ENCODE data around the gene DBNDD2.

DBNDD2 gene

DNA sequence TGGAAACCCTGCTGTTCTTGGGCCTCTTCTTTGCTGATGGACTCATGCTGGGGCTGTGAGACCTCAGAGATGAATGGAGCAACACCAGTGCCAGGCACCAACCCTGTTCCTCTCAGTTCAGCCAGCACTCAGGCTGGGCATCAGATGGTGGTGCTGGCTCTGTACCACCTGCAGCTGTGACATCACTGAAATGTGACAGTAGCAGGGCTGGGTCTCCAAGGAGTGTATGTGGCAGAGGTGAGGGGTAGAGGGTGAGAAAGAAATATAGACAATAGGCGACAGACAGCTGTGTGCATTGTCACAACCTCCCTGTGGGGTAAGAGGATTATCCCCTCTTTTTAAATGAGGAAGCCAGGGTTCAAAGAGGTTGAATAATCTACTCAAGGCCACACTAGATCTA lies 29.9 kb upstream of the DBNDD2 start, which contains the start of gene TP53TG5:
Gene TP53TG5 (minus strand): TSS at position 135 of the 400 bp plus-strand sequence. CDS start 89 bp downstream, at position 46.
- no peak for DNase-seq (ENCODE audit: low read depth in 3 of 3)

DNA sequence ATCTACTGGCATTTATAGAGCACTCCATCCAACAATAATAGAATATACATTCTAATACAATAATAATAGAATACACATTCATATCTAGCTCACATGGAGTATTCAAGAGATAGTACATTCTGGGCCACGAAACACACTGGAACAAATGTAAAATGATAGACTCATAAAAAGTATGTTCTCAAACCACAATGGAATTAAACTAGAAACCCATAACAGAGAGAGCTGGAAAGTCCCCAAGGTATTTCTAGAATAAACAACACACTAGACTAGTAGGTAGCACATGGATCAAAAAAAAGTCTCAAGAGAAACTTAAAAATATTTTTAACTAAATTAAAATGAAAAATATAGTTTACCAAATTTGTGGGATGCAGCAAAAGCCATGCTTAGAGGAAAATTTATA lies 20.8 kb upstream of the DBNDD2 start:
- no peak for DNase-seq (ENCODE audit: low read depth in 3 of 3)

GRCh38 chr20:45390931-45391330 lies 17.2 kb upstream of the DBNDD2 start:
- no peak for DNase-seq (ENCODE audit: low read depth in 3 of 3)

DNA sequence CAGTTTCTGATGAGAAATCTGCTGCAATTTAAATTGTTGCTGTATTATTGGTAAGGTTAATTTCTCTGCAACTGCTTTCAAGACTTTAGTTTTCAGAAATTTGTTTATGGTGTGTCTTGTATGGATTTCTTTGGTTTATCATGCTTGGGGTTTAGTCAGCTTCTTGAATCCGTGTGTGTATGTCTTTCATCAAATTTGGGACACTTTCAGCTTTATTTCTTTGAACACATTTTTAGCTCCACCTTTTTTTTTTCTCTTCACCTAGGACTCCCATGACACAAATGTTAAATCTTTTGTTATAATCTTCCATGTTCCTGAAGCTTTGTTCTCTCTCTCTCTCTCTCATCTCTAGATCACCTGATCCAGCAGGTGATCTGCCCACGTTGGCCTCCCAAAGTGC lies 16.5 kb upstream of the DBNDD2 start:
- DNase-seq (ENCODE audit: low read depth in 3 of 3), result no peak

- DNase-seq (ENCODE audit: low read depth in 3 of 3), result no peak
Measured at GRCh38 chr20:45392733-45393132, 15.4 kb upstream of the DBNDD2 start.

DNA sequence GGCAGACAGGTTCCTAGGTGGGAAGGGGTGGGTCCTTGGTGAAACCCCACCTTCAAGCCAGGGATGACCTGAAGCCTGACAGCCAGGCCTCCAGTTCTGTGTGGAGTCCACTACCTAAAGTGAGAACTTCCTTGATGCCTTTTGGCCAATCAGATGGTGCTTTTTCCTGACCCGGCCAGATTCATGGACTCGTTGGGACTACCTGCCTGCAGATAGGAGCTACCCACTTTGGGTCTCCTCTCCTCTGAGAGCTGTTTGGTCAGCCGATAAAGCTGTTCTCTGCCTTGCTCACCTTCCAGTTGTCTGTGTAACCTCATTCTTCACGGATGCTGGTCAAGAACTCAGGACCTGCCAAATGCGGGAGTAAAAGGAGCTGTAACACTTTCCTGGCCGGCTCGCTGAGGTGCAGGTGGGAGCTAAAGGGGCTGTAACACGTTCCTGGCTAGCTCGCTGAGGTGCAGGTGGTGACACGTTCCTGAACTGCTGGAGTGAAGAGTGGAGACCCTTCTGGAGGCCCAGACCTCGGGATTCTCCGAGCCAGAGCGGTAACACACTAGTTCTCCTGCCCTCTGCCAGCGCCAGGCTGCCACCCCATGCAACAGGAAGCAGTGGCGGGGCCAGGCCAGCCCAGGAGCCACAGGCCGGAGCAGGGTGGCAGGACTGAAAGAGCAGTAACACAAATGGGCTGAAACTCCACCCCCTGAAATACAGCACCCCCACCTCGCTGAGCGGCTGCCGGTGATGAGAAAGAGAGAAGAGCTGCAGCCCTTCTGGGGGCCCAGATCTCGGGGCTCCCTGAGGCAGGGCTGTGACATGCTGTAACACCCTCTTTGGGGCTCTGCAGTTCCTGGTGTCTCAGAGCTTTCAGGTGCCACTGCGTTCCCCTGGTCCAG lies 13.6 kb upstream of the DBNDD2 start:
- no peak for DNase-seq (ENCODE audit: low read depth in 3 of 3)

DNA sequence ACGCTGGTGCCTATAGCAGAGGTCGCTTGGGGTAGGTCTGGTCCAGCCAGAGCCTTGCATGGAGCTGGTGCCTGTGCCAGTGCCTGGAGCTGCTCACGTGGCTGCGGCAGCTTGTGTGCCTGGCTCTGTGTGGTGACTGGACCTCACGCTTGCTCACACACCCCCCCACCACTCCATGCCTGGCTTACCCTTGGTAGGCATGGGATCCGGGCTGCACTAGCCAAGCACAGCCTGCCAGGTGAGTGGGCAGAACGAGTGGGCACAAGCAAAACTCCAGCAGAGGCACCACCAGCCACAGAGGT lies 13.0 kb upstream of the DBNDD2 start:
- DNase-seq (ENCODE audit: low read depth in 3 of 3), result no peak

DNA sequence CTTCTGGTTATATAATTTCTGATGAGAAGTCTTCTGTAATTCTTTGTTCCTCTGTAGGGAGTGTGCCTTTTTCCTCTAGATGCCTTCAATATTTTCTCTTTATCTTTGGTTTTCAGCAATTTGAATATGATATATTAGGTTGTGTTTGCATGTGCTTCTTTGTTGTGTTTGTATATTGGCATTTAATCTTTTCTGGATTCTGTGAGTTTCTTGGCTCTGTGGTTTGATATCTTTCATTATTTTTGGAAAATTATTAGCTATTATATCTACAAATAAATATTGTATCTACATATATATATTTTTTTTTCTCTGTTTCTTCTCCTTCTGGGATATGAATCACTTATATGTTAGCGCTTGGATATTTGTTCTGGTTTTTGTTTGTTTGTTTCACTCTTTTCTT lies 9.1 kb upstream of the DBNDD2 start:
- DNase-seq (ENCODE audit: low read depth in 3 of 3), result no peak

- no peak for DNase-seq (ENCODE audit: low read depth in 3 of 3)
Measured at GRCh38 chr20:45400346-45401031, 7.6 kb upstream of the DBNDD2 start.

- no peak for DNase-seq (ENCODE audit: low read depth in 3 of 3)
Measured at GRCh38 chr20:45402946-45403345, 5.1 kb upstream of the DBNDD2 start.

DNA sequence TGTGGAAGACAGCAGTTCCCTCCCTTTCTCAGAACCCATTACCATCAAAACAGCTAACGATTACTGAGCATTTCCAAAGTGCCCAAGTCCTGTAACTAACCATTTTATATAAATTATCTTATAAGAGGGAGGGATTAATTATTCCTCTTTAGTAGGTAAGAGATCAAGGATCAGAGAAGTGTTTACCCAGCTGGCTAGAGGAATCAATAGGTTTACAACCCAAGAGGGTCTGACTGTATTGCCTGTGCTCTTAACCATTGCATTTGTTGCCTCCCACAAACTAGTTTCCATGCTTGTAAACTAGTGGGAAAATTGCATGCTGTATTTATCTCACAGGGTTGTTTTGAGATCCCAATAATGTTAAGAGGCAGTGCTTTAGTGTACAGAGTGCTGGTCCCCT lies 3.7 kb upstream of the DBNDD2 start:
- DNase-seq (ENCODE audit: low read depth in 3 of 3), result no peak

DNA sequence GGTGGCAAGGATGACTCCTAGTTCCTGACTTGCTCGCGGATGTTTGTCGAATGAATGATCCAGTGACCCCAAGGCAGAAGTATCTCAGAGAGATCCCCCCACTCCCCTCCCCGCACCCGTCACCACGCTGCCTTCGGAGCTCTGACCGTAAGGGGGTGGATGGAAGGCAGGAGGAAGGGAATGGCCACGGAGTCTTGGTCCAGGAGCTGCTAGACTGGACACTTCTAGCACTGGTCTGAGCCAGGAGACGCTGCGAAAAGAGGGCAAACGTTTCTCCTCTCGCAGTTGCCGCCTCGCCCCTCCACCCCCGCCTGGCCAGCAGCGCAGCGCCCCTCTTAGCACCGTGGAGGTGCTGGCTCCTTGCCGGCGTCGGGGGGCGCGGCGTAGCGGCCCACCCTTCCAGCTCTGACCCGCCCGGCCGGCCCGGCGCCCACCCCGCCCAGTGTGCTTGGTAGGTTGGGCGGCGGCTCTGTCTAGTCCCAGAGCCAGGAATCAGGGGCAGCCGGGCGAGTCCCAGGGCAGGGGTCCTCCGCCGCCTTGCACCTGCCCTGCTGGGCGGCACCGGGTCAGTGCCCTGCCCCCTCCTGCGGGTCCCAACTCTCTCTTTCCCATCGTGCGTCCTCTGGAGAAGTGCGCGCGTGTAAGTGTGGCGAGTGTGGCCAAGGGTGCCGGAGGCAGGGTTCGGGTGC lies 2.4 kb upstream of the DBNDD2 start:
- DNase-seq (ENCODE audit: low read depth in 3 of 3), result no peak

GRCh38 chr20:45406260-45407066 lies 1.6 kb upstream of the DBNDD2 start:
- peak in 1 of 3 experiments; percentile 60 for DNase-seq (ENCODE audit: low read depth in 3 of 3)

- no peak for DNase-seq (ENCODE audit: low read depth in 3 of 3)
Measured at GRCh38 chr20:45407067-45407745, 883 bp upstream of the DBNDD2 start.

DNA sequence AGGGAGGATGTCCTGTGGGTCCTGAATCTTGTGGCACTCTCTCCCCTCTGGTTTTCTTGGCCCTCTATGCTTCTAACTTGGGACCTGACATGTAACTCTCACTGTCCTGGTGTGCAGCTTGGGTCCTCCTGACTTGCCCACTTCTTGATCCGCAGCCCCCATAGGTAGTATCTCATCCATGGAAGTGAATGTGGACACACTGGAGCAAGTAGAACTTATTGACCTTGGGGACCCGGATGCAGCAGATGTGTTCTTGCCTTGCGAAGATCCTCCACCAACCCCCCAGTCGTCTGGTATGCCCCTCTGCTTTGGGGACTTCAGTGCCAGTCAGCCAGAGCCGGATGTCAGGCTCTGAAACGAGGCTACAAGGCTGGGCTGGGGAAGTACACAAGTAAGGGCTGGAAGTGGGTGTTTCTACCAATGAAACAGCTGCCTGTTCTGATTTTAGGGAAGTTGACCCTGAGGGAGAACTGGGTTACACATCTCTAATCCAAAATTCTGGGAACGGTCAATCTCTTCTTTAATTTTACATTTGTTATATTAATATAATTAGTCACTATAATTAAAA lies 641 bp downstream of the DBNDD2 start:
- DNase-seq (ENCODE audit: low read depth in 3 of 3), result no peak

GRCh38 chr20:45409521-45410272 lies 1.6 kb downstream of the DBNDD2 start:
- DNase-seq (ENCODE audit: low read depth in 3 of 3), result no peak

GRCh38 chr20:45410887-45411286 lies 2.8 kb downstream of the DBNDD2 start:
- no peak for DNase-seq (ENCODE audit: low read depth in 3 of 3)

GRCh38 chr20:45412653-45413052 lies 4.6 kb downstream of the DBNDD2 start:
- no peak for DNase-seq (ENCODE audit: low read depth in 3 of 3)

GRCh38 chr20:45413479-45413878 lies 5.4 kb downstream of the DBNDD2 start:
- DNase-seq (ENCODE audit: low read depth in 3 of 3), result no peak

All from stimulated activated CD4-positive, alpha-beta T cell treated with anti-CD3 and anti-CD28 coated beads, TNF-alpha, amount 100 ng/mL, for 24 hours (primary cell).